HG03045 (cell line): Measurements from ENCODE around the gene PCYOX1L.

Source experiments
- ATAC-seq: cut with Tn5 transposase; IDR thresholded peaks from one replicate; pipeline ENCODE4 v1.9.1; 2021; ENCODE audit warnings: mild to moderate bottlenecking, moderate library complexity; ENCODE audit not compliant: unreplicated experiment

The PCYOX1L gene

GRCh38 chr5:149405550-149406202, 47.8 kb downstream of the PCYOX1L start:
- no peak for ATAC-seq

- no peak for ATAC-seq
These were observed 48.5 kb downstream of the PCYOX1L start for GRCh38 chr5:149406203-149406978.

- no peak for ATAC-seq
These were observed 49.1 kb downstream of the PCYOX1L start for GRCh38 chr5:149406979-149407306.

GRCh38 chr5:149407323-149408251, 49.7 kb downstream of the PCYOX1L start:
- no peak for ATAC-seq

- ATAC-seq, result no peak
These were observed 50.6 kb downstream of the PCYOX1L start for GRCh38 chr5:149408252-149409099.

- ATAC-seq, result no peak
These were observed 51.6 kb downstream of the PCYOX1L start for GRCh38 chr5:149409268-149409948.

GRCh38 chr5:149410071-149410470, 52.2 kb downstream of the PCYOX1L start:
- no peak for ATAC-seq

- ATAC-seq, result no peak
These were observed 53.0 kb downstream of the PCYOX1L start for GRCh38 chr5:149410721-149411432.

- ATAC-seq, result no peak
These were observed 54.1 kb downstream of the PCYOX1L start for GRCh38 chr5:149411738-149412519.

- ATAC-seq, result no peak
These were observed 55.1 kb downstream of the PCYOX1L start for GRCh38 chr5:149412783-149413476.

GRCh38 chr5:149413477-149414210, 55.8 kb downstream of the PCYOX1L start:
- no peak for ATAC-seq

- ATAC-seq, result no peak
These were observed 56.7 kb downstream of the PCYOX1L start for GRCh38 chr5:149414405-149415065.

- no peak for ATAC-seq
These were observed 57.5 kb downstream of the PCYOX1L start for GRCh38 chr5:149415066-149415967.

- ATAC-seq, result no peak
These were observed 59.3 kb downstream of the PCYOX1L start for GRCh38 chr5:149416987-149417710.

GRCh38 chr5:149417711-149418368, 60.0 kb downstream of the PCYOX1L start:
- ATAC-seq, result no peak
